ENCODE measurements around the gene AP4E1. TPM values are rescaled to one million over a fixed set of nuclear protein-coding genes. Genes with fewer than 3 reads are reported as not detected.
A peak's percentile ranks its signal among the peaks of the same experiment; 100 is the strongest.

Gene AP4E1
- polyA plus RNA-seq, 1 donor (not counting 4 experiments of a cell fraction or from before 2014, with no cell fraction given) = 7.9 TPM

DNA sequence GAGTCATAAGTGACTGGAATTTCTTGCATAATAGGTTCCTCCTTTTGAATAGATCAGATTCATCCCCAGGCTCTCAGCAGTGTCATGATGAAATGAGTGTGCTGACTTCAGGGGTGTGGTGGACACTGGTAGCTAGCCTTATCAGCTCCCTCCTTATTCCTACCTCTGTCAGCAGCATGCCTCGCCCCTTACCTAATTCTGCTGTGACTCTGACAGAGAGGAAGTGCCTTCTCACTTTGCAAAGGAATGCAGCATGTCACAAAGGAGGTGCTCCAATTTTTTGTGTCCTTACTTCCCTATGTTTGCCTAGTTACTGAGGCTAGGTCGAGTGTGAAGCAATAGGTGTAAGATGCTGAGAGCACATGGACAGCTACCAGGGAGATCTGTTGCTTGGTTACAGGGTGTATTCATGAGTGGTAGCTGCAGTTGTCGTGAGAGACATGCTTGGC is 95.6 kb downstream of the AP4E1 start:
- Histone ChIP-seq H3K4me2 (ENCODE audit: control insufficient read depth, extremely low read depth, insufficient read depth, low read depth, low read length) (no peak overlapping the region), H3K36me3 (ENCODE audit: control insufficient read depth in 2 of 2, extremely low read depth in 1 of 2, insufficient read depth in 2 of 2, low read length in 2 of 2) (peaks cover 0 to 2% of the 10 kb centered on the region in 2 experiments), H3K9me1 (ENCODE audit: control insufficient read depth, extremely low read depth, insufficient read depth, low read length) (no peaks in the 10 kb centered on the region), H3K79me2 (ENCODE audit: control insufficient read depth, insufficient read depth, low read length) (no peaks in the 10 kb centered on the region), H3K4me1 (ENCODE audit: control insufficient read depth, extremely low read depth, insufficient read depth, low read length) (peaks cover 10% of the 10 kb centered on the region), H3K27me3 (ENCODE audit: control insufficient read depth, extremely low read depth, insufficient read depth, low read length) (no peaks in the 10 kb centered on the region), H3K9me3 (ENCODE audit: control insufficient read depth, low read depth, low read length) (no peaks in the 10 kb centered on the region), H4K20me1 (ENCODE audit: control insufficient read depth, extremely low read depth, insufficient read depth, low read length) (no peaks in the 10 kb centered on the region), H3K9ac (ENCODE audit: control insufficient read depth, extremely low read depth, insufficient read depth, low read length) (no peak overlapping the region), H2AFZ (ENCODE audit: control insufficient read depth, low read length) (no peak overlapping the region), H3K27ac (ENCODE audit: control insufficient read depth, insufficient read depth, low read length) (peak overlapping the region; percentile 38), H3K4me3 (ENCODE audit: control insufficient read depth in 2 of 3, extremely low read depth in 1 of 3, insufficient read depth in 2 of 3, low read depth in 1 of 3, low read length in 3 of 3) (no peak overlapping the region)
- TF ChIP-seq EZH2 (IDR thresholded peaks at IDR 0.05; ENCODE audit: low read length) = no peak
- TF ChIP-seq, protein P1, sequence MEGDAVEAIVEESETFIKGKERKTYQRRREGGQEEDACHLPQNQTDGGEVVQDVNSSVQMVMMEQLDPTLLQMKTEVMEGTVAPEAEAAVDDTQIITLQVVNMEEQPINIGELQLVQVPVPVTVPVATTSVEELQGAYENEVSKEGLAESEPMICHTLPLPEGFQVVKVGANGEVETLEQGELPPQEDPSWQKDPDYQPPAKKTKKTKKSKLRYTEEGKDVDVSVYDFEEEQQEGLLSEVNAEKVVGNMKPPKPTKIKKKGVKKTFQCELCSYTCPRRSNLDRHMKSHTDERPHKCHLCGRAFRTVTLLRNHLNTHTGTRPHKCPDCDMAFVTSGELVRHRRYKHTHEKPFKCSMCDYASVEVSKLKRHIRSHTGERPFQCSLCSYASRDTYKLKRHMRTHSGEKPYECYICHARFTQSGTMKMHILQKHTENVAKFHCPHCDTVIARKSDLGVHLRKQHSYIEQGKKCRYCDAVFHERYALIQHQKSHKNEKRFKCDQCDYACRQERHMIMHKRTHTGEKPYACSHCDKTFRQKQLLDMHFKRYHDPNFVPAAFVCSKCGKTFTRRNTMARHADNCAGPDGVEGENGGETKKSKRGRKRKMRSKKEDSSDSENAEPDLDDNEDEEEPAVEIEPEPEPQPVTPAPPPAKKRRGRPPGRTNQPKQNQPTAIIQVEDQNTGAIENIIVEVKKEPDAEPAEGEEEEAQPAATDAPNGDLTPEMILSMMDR (optimal IDR thresholded peaks at IDR 0.05 in 1 of 3, IDR thresholded peaks at IDR 0.05 in 1 of 3, conservative IDR thresholded peaks at IDR 0.05 in 1 of 3; ENCODE audit: extremely low read depth in 1 of 3, insufficient read depth in 2 of 3, low read length in 3 of 3) = no peak
- FAIRE-seq (no peak), DNase-seq (ENCODE audit: low read depth, low spot score) (peak; percentile 23)
- dilution Hi-C loops (cut with MboI; ENCODE audit: extremely low pct_ligation_motif_present, low sequenced_read_pairs) = no loop called here

DNA sequence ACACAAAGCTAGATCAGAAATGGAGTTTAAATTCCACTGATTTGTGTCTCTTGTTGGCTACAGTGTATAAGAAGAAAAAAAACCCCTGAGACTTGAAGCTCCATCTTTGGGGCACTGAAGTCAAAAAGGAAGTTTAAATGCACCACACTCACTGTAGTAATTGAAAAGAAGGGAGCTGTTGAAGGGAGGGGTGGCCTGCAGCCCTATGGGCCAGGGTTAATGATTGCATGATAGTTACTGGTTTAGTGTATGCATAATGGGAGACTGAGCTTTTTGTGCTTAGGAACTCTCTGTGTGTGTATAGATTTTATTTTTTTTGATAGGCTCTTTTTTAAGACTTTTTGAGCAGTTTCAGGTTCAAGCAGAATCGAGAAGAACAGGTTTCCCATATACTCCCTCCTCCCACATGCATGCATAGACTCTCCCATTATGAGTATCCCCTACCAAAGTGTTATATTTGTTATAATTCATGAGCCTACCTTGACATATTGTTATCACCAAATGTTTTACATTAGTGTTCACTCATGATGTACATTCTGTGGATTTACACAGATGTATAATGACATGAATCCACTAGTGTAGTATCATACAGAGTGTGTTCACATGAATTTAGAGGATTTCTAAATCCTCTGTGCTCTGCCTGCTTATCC is 98.0 kb downstream of the AP4E1 start:
- Histone ChIP-seq H3K27ac (ENCODE audit: control insufficient read depth, insufficient read depth, low read length) (no peak overlapping the region), H3K4me3 (ENCODE audit: control insufficient read depth in 2 of 3, extremely low read depth in 1 of 3, insufficient read depth in 2 of 3, low read depth in 1 of 3, low read length in 3 of 3) (no peak overlapping the region), H3K36me3 (ENCODE audit: control insufficient read depth in 2 of 2, extremely low read depth in 1 of 2, insufficient read depth in 2 of 2, low read length in 2 of 2) (peaks cover 0 to 2% of the 10 kb centered on the region in 2 experiments), H3K9ac (ENCODE audit: control insufficient read depth, extremely low read depth, insufficient read depth, low read length) (no peak overlapping the region), H3K79me2 (ENCODE audit: control insufficient read depth, insufficient read depth, low read length) (no peaks in the 10 kb centered on the region), H3K4me1 (ENCODE audit: control insufficient read depth, extremely low read depth, insufficient read depth, low read length) (peaks cover 10% of the 10 kb centered on the region), H2AFZ (ENCODE audit: control insufficient read depth, low read length) (no peak overlapping the region), H3K4me2 (ENCODE audit: control insufficient read depth, extremely low read depth, insufficient read depth, low read depth, low read length) (no peak overlapping the region), H3K9me1 (ENCODE audit: control insufficient read depth, extremely low read depth, insufficient read depth, low read length) (no peaks in the 10 kb centered on the region), H3K9me3 (ENCODE audit: control insufficient read depth, low read depth, low read length) (no peaks in the 10 kb centered on the region), H3K27me3 (ENCODE audit: control insufficient read depth, extremely low read depth, insufficient read depth, low read length) (no peaks in the 10 kb centered on the region), H4K20me1 (ENCODE audit: control insufficient read depth, extremely low read depth, insufficient read depth, low read length) (no peaks in the 10 kb centered on the region)
- no peak for TF ChIP-seq EZH2 (IDR thresholded peaks at IDR 0.05; ENCODE audit: low read length)
- TF ChIP-seq, protein P1 (optimal IDR thresholded peaks at IDR 0.05 in 1 of 3, IDR thresholded peaks at IDR 0.05 in 1 of 3, conservative IDR thresholded peaks at IDR 0.05 in 1 of 3; ENCODE audit: extremely low read depth in 1 of 3, insufficient read depth in 2 of 3, low read length in 3 of 3) = no peak
- no peak for DNase-seq (ENCODE audit: low read depth, low spot score)
- FAIRE-seq = no peak
- dilution Hi-C loops (cut with MboI; ENCODE audit: extremely low pct_ligation_motif_present, low sequenced_read_pairs) = no loop called here

Data from keratinocyte (primary cell).